Prostate gland (tissue), 2 donors: Measurements from ENCODE around the gene SPNS1. TPM values are rescaled to one million over a fixed set of nuclear protein-coding genes. Genes with fewer than 3 reads are reported as not detected.

Experiments used
- DNase-seq: peaks from one replicate; pipeline ENCODE4 v3.0.0-alpha.2; 2019; ENCODE audit warnings: low spot score
- H3K27ac ChIP-seq, 2 donors: fragments of 200-600 bp; sonication (generic); 2 replicates each; pipeline ENCODE4 v1.5.1; 2017 to 2019
- H3K27me3 ChIP-seq: fragments of 200-600 bp; sonication (generic); replicated peaks from 2 replicates; pipeline ENCODE4 v1.5.1; 2019; ENCODE audit not compliant: insufficient read depth
- H3K36me3 ChIP-seq, 2 donors: fragments of 200-600 bp; sonication (generic); 1 replicate in 1 of 2; 2 replicates in 1 of 2; pipeline versions ENCODE4 v1.5.1 to v1.8.1; 2017 to 2019
- H3K4me1 ChIP-seq: fragments of 200-600 bp; sonication (generic); replicated peaks from 2 replicates; pipeline ENCODE4 v1.5.1; 2019
- H3K4me3 ChIP-seq, 2 donors: fragments of 200-600 bp; sonication (generic); 2 replicates each; pipeline ENCODE4 v1.5.1; 2017 to 2019
- H3K9me3 ChIP-seq: fragments of 200-600 bp; sonication (generic); 2 replicates; pipeline ENCODE4 v1.5.1; 2017
- POLR2A ChIP-seq: fragments of 450-650 bp; IDR thresholded peaks from one replicate; pipeline ENCODE4 v1.6.1; 2016; ENCODE audit warnings: antibody characterized with exemption, mild to moderate bottlenecking
- POLR2AphosphoS5 ChIP-seq: sonication (generic); formaldehyde crosslinking; IDR thresholded peaks from one replicate; pipeline ENCODE4 v1.6.1; 2017; ENCODE audit warnings: antibody characterized with exemption
- WGBS: methylation state at CpG from one replicate; pipeline ENCODE4 v1.1.5; 2018; 5-methylcytosine and 5-hydroxymethylcytosine counted together
- intact Hi-C: fragments of 100-400 bp; cut with DNase I; formaldehyde crosslinking; loops from one replicate; pipeline ENCODE4 v1.14.2; 2022
- total RNA-seq, 2 donors: library from RNA; depleted of rRNA; stranded (reverse); fragments of >200 nt; gene quantifications; one replicate each; pipeline ENCODE4 v1.1.0, GENCODE V29; 2016
- TF ChIP-seq, protein P1 (sequence below), 4 experiments: fragments of 200-600 bp in 2 of 4; fragments of 450-650 bp in 2 of 4; sonication (generic) in 2 of 4; IDR thresholded peaks; 1 replicate in 3 of 4; 2 replicates in 1 of 4; pipeline ENCODE4 v1.5.1; 2016 to 2019; ENCODE audit warnings: antibody characterized with exemption in 4 of 4, mild to moderate bottlenecking in 2 of 4, moderate library complexity in 2 of 4

The SPNS1 gene
- total RNA-seq, 2 donors from 2014 or later = 14.8 to 57.4 TPM

- no peak for DNase-seq
- H3K36me3 ChIP-seq = peaks cover 0 to 9% of the 10 kb centered on the region in 2 donors
- H3K27ac ChIP-seq = no peak overlapping the region
- TF ChIP-seq, protein P1, sequence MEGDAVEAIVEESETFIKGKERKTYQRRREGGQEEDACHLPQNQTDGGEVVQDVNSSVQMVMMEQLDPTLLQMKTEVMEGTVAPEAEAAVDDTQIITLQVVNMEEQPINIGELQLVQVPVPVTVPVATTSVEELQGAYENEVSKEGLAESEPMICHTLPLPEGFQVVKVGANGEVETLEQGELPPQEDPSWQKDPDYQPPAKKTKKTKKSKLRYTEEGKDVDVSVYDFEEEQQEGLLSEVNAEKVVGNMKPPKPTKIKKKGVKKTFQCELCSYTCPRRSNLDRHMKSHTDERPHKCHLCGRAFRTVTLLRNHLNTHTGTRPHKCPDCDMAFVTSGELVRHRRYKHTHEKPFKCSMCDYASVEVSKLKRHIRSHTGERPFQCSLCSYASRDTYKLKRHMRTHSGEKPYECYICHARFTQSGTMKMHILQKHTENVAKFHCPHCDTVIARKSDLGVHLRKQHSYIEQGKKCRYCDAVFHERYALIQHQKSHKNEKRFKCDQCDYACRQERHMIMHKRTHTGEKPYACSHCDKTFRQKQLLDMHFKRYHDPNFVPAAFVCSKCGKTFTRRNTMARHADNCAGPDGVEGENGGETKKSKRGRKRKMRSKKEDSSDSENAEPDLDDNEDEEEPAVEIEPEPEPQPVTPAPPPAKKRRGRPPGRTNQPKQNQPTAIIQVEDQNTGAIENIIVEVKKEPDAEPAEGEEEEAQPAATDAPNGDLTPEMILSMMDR (IDR thresholded peaks at IDR 0.05) = no peak
- no peak for TF ChIP-seq POLR2A
- H3K9me3 ChIP-seq = no peaks in the 10 kb centered on the region
- no peak overlapping the region for H3K4me3 ChIP-seq
- H3K4me1 ChIP-seq = no peaks in the 10 kb centered on the region
- no peaks in the 10 kb centered on the region for H3K27me3 ChIP-seq
- intact Hi-C loops = no loop called here
- 96% methylated on average over 7 of the region's 7 CpGs for WGBS
Observed at GRCh38 chr16:28980929-28981328, 6.4 kb downstream of the SPNS1 start.

DNA sequence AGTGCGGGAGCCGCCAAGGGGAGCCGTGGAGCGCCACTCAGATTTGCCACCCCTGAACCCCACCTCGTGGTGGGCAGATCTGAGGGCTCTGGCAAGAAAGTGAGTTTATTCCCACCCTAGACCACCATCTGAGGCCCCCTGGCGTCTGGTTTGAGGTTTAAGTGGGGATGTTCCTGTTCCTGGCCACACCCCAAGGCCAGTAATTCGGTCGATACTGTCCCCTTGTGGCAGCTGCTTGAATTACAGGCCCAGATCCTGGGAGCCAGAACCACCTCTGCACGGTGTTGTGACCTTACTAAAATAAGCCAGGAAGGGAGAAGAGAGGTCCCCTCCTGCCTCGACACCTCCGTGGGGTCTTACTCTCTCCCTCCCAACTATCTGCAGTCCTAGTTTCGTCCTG is 6.9 kb downstream of the SPNS1 start:
- no peak for DNase-seq
- no peaks in the 10 kb centered on the region for H3K27me3 ChIP-seq
- WGBS = 80% methylated on average over 12 of the region's 12 CpGs
- no peaks in the 10 kb centered on the region for H3K4me1 ChIP-seq
- no peak for TF ChIP-seq POLR2AphosphoS5
- no peak for TF ChIP-seq POLR2A
- TF ChIP-seq, protein P1 (IDR thresholded peaks at IDR 0.05) = no peak
- peaks cover 0 to 9% of the 10 kb centered on the region in 2 donors for H3K36me3 ChIP-seq
- no peak overlapping the region for H3K27ac ChIP-seq
- H3K4me3 ChIP-seq = no peak overlapping the region
- intact Hi-C loops = no loop called here
- H3K9me3 ChIP-seq = no peaks in the 10 kb centered on the region

DNA sequence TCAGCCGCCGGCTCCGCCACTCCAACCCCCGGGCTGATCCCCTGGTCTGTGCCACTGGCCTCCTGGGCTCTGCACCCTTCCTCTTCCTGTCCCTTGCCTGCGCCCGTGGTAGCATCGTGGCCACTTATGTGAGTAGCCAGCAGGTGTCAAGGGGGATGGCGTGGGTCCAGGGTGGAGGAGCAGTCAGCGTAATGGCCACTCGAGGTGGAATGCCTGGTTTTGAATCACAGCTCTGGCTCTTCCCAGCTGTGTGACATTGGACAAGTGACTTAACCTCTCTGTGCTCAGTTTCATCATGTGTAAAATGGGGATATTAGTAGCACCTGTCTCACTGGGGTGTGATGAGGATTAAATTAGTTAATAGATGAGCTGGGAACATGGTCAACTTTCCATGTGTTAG is 7.8 kb downstream of the SPNS1 start:
- H3K36me3 ChIP-seq = peaks cover 0 to 9% of the 10 kb centered on the region in 2 donors
- TF ChIP-seq, protein P1 (IDR thresholded peaks at IDR 0.05) = no peak
- TF ChIP-seq POLR2AphosphoS5 (no peak), POLR2A (no peak)
- intact Hi-C loops = no loop called here
- H3K9me3 ChIP-seq = no peaks in the 10 kb centered on the region
- no peak overlapping the region for H3K4me3 ChIP-seq
- no peaks in the 10 kb centered on the region for H3K4me1 ChIP-seq
- H3K27ac ChIP-seq = no peak overlapping the region
- H3K27me3 ChIP-seq = no peaks in the 10 kb centered on the region
- DNase-seq = no peak
- 96% methylated on average over 10 of the region's 10 CpGs for WGBS

DNA sequence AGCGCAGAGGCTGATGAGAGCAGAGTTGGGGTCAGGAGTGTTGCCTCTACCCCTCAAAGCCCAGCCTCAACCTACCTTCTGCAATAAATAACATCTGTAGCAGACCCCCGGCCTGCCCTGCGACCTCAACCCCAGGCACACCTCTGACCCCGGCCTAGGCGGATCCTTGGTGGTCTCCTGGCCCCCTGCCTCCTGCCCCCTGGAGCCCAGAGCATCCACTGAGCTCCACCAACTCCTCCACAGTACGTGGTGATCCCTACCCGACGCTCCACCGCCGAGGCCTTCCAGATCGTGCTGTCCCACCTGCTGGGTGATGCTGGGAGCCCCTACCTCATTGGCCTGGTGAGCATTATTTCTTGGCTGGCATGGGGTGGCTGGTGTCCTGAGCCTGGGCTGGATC is 8.4 kb downstream of the SPNS1 start:
- Histone ChIP-seq H3K9me3 (no peaks in the 10 kb centered on the region), H3K27me3 (no peaks in the 10 kb centered on the region), H3K4me1 (no peaks in the 10 kb centered on the region), H3K27ac (no peak overlapping the region), H3K4me3 (no peak overlapping the region), H3K36me3 (peaks cover 0 to 9% of the 10 kb centered on the region in 2 donors)
- intact Hi-C loops = no loop called here
- WGBS = 92% methylated on average over 11 of the region's 11 CpGs
- TF ChIP-seq, protein P1 (IDR thresholded peaks at IDR 0.05) = no peak
- TF ChIP-seq POLR2A (no peak), POLR2AphosphoS5 (no peak)
- no peak for DNase-seq

GRCh38 chr16:28983644-28984043 is 9.1 kb downstream of the SPNS1 start:
- H3K4me3 ChIP-seq = no peak overlapping the region
- H3K36me3 ChIP-seq = peaks cover 0 to 9% of the 10 kb centered on the region in 2 donors
- H3K9me3 ChIP-seq = no peaks in the 10 kb centered on the region
- H3K4me1 ChIP-seq = no peaks in the 10 kb centered on the region
- no peak overlapping the region for H3K27ac ChIP-seq
- intact Hi-C loops = no loop called here
- no peak for DNase-seq
- no peaks in the 10 kb centered on the region for H3K27me3 ChIP-seq
- TF ChIP-seq, protein P1 (IDR thresholded peaks at IDR 0.05) = no peak
- TF ChIP-seq POLR2AphosphoS5 = no peak
- TF ChIP-seq POLR2A = no peak
- 97% methylated on average over 18 of the region's 18 CpGs for WGBS
